ENCODE results near the gene NXPE3. TPM values are rescaled to one million over a fixed set of nuclear protein-coding genes. Genes with fewer than 3 reads are reported as not detected.

NXPE3 gene
- total RNA-seq, 1 experiment from 2014 or later, result 15.9 TPM

- Histone ChIP-seq H2BK12ac (ENCODE audit: insufficient read length, low read depth, low read length) (no peak overlapping the region), H4K20me1 (ENCODE audit: control insufficient read depth, insufficient read depth, insufficient read length) (no peaks in the 10 kb centered on the region), H3K27me3 (ENCODE audit: insufficient read depth, low read length) (no peaks in the 10 kb centered on the region), H2BK20ac (ENCODE audit: low read depth, low read length, poor library complexity, severe bottlenecking) (no peak overlapping the region), H2AFZ (ENCODE audit: low read length) (no peak overlapping the region), H2AK5ac (ENCODE audit: insufficient read length, low read length) (no peak overlapping the region), H3K79me2 (ENCODE audit: insufficient read depth, low read length) (no peaks in the 10 kb centered on the region), H2BK120ac (ENCODE audit: low read depth, low read length, poor library complexity, severe bottlenecking) (no peak overlapping the region), H4K91ac (ENCODE audit: insufficient read length, low read depth, low read length) (no peak overlapping the region), H3K4me1 (ENCODE audit: insufficient read depth, low read length) (no peaks in the 10 kb centered on the region), H3K14ac (ENCODE audit: insufficient read depth, low read length) (no peak overlapping the region), H2BK15ac (ENCODE audit: low read depth, low read length) (no peak overlapping the region), H3T11ph (ENCODE audit: low read length) (no peak overlapping the region), H2BK5ac (ENCODE audit: insufficient read length, low read length) (no peak overlapping the region), H3K18ac (ENCODE audit: insufficient read length, low read depth, low read length) (no peak overlapping the region), H3K9ac (ENCODE audit: extremely low read depth, insufficient read length, low read length) (no peak overlapping the region), H3K27ac (ENCODE audit: insufficient read length, low read depth, low read length) (no peak overlapping the region), H4K5ac (ENCODE audit: insufficient read length, low read depth, low read length) (no peak overlapping the region), H3K56ac (ENCODE audit: insufficient read length, low read depth, low read length) (no peak overlapping the region), H3K4me2 (ENCODE audit: insufficient read depth, insufficient read length, low read length) (no peak overlapping the region), H3K23ac (ENCODE audit: insufficient read length, low read depth, low read length) (no peak overlapping the region), H3K9me3 (ENCODE audit: control insufficient read depth, low read depth, low read length) (no peaks in the 10 kb centered on the region), H3K79me1 (ENCODE audit: insufficient read depth, low read depth, low read length, poor library complexity, severe bottlenecking) (no peaks in the 10 kb centered on the region), H3K23me2 (ENCODE audit: insufficient read length, low read depth, low read length, poor library complexity, severe bottlenecking) (no peaks in the 10 kb centered on the region), H3K4ac (ENCODE audit: low read depth, low read length) (no peak overlapping the region), H4K8ac (replicated peaks; ENCODE audit: insufficient read length, low read depth, low read length) (no peak overlapping the region)
- no peaks in the 10 kb centered on the region for H3K36me3 Mint-ChIP-seq (ENCODE audit: insufficient read depth in 1 of 3, low read depth in 3 of 3)
- no peaks in the 10 kb centered on the region for H3K27me3 Mint-ChIP-seq (ENCODE audit: low read depth)
- H3K4me3 Mint-ChIP-seq, result no peak overlapping the region
- no CpG with 5 or more reads among the region's 8 CpGs for WGBS (ENCODE audit: extremely low coverage, insufficient read length, low lambda C conversion rate)
- TF ChIP-seq CTCF (conservative IDR thresholded peaks at IDR 0.05), result no peak
- DNase-seq, result no peak
- H3K27ac Mint-ChIP-seq, result no peak overlapping the region
- H3K9me3 Mint-ChIP-seq, result no peaks in the 10 kb centered on the region
- no peaks in the 10 kb centered on the region for H3K4me1 Mint-ChIP-seq
These were observed 97.1 kb downstream of the NXPE3 start for GRCh38 chr3:101876142-101876541.

Other genes with a start within 250 kb of the NXPE3 start
- gene TRMT10C, start 217.3 kb upstream of the NXPE3 start, total RNA-seq (2021), result 53.6 and 58.7 TPM in 2 replicates
- 209 and 216 TPM in 2 replicates for gene PCNP, start 205.0 kb upstream of the NXPE3 start, total RNA-seq (2021)
- gene ZBTB11, start 102.1 kb upstream of the NXPE3 start, total RNA-seq (2021), result 14.8 and 15.8 TPM in 2 replicates
- 1,904 and 1,919 TPM in 2 replicates for gene RPL24, start 92.5 kb upstream of the NXPE3 start, total RNA-seq (2021)
- 12.4 and 13.9 TPM in 2 replicates for gene CEP97, start 54.6 kb upstream of the NXPE3 start, total RNA-seq (2021)
- 11.1 TPM in 2 replicates for gene NFKBIZ, start 70.3 kb downstream of the NXPE3 start, total RNA-seq (2021)